Measurements from ENCODE around the gene NLRP9. TPM values are rescaled to one million over a fixed set of nuclear protein-coding genes. Genes with fewer than 3 reads are reported as not detected.

The NLRP9 gene
- total RNA-seq, 1 experiment from 2014 or later = not detected

DNA sequence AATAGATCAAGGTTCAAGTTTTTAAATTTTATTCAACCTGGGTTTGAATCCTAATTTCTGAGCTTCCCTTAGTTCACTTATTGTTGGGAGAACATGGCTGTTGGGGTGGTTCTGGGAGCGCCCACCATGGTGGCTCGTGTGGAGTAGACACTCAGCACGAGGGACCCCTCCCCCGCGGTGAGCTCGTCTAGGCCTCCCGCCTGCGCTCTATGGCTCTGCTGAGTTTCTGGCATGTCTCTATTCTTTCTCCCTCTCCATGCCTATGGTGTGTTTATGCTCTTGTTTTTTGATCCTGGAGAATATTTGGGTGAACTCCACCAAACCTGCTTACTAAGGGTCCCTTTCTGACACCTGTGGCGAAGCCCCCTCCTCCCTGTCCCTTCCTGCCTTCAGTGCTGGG lies 64.7 kb downstream of the NLRP9 start:
- no peaks in the 10 kb centered on the region for H3K9me3 ChIP-seq
- no peaks in the 10 kb centered on the region for H3K27me3 ChIP-seq (replicated peaks; ENCODE audit: control insufficient read depth, insufficient read depth, low read length)
- peaks cover 13% of the 10 kb centered on the region for H3K36me3 ChIP-seq (ENCODE audit: control insufficient read depth, insufficient read depth, low read length)
- Mint-ChIP-seq H3K9me3 (ENCODE audit: unreplicated experiment) (no peaks in the 10 kb centered on the region), H3K4me3 (ENCODE audit: unreplicated experiment) (peak overlapping the region; percentile 94), H3K27me3 (ENCODE audit: insufficient read depth, unreplicated experiment) (no peaks in the 10 kb centered on the region), H3K36me3 (ENCODE audit: insufficient read depth, unreplicated experiment) (peaks cover 93% of the 10 kb centered on the region), H3K4me1 (ENCODE audit: low read depth, unreplicated experiment) (peaks cover 54% of the 10 kb centered on the region), H3K27ac (ENCODE audit: unreplicated experiment) (peak overlapping the region; percentile 92)
- TF ChIP-seq, protein P1, sequence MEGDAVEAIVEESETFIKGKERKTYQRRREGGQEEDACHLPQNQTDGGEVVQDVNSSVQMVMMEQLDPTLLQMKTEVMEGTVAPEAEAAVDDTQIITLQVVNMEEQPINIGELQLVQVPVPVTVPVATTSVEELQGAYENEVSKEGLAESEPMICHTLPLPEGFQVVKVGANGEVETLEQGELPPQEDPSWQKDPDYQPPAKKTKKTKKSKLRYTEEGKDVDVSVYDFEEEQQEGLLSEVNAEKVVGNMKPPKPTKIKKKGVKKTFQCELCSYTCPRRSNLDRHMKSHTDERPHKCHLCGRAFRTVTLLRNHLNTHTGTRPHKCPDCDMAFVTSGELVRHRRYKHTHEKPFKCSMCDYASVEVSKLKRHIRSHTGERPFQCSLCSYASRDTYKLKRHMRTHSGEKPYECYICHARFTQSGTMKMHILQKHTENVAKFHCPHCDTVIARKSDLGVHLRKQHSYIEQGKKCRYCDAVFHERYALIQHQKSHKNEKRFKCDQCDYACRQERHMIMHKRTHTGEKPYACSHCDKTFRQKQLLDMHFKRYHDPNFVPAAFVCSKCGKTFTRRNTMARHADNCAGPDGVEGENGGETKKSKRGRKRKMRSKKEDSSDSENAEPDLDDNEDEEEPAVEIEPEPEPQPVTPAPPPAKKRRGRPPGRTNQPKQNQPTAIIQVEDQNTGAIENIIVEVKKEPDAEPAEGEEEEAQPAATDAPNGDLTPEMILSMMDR (IDR thresholded peaks at IDR 0.05; ENCODE audit: insufficient read depth in 1 of 2, low read depth in 1 of 2, low read length in 1 of 2, severe bottlenecking in 1 of 2, unreplicated experiment in 1 of 2) = no peak
- ChIA-PET CTCF (interaction anchor here (1.1 kb wide), 1 partner anchor 19 kb away, joined by 5 read pairs; no protein-coding TSS in a partner anchor), POLR2A (no interaction called here)
- DNase-seq = no peak
- peaks cover 35% of the 10 kb centered on the region for H3K4me1 ChIP-seq
- no TSS peak for BruUV-seq (replicated peaks)
- H3K4me3 ChIP-seq (ENCODE audit: low read depth, low read length) = no peak overlapping the region
- intact Hi-C loops (cut with micrococcal nuclease; ENCODE audit: unreplicated experiment) = no loop called here

DNA sequence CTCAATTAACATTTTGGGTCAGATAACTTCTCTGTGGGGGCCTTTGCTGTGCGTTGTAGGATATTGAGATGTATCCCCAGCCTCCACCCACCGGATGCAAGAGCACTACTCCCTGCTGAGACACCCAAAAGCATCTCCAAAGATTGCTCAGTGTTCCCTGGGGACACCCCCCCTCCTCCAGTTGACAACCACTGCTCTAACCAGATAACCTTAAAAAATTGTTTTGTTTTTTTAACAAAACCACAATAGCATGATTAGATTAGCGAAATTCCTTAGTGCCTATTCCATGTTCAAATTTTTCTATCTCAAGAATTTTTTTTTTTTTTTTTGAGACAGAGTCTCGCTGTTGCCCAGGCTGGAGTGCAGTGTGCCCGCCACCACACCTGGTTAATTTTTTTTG lies 65.8 kb downstream of the NLRP9 start:
- H3K9me3 ChIP-seq = no peaks in the 10 kb centered on the region
- Mint-ChIP-seq H3K27me3 (ENCODE audit: insufficient read depth, unreplicated experiment) (no peaks in the 10 kb centered on the region), H3K9me3 (ENCODE audit: unreplicated experiment) (no peaks in the 10 kb centered on the region), H3K27ac (ENCODE audit: unreplicated experiment) (no peak overlapping the region), H3K4me3 (ENCODE audit: unreplicated experiment) (no peak overlapping the region), H3K36me3 (ENCODE audit: insufficient read depth, unreplicated experiment) (peaks cover 96% of the 10 kb centered on the region), H3K4me1 (ENCODE audit: low read depth, unreplicated experiment) (peaks cover 57% of the 10 kb centered on the region)
- no peak for DNase-seq
- intact Hi-C loops (cut with micrococcal nuclease; ENCODE audit: unreplicated experiment) = no loop called here
- TF ChIP-seq, protein P1 (IDR thresholded peaks at IDR 0.05; ENCODE audit: insufficient read depth in 1 of 2, low read depth in 1 of 2, low read length in 1 of 2, severe bottlenecking in 1 of 2, unreplicated experiment in 1 of 2) = no peak
- ChIA-PET POLR2A (interaction anchor here (1.6 kb wide), 1 partner anchor 18 kb away, joined by 14 read pairs; the partner anchor contains the start of gene U2AF2), CTCF (interaction anchor here (1.5 to 1.6 kb wide), 2 partner anchors 19 to 32 kb away, joined by 6 to 9 read pairs; no protein-coding TSS in a partner anchor)
- H3K4me1 ChIP-seq = peaks cover 45% of the 10 kb centered on the region
- no peaks in the 10 kb centered on the region for H3K27me3 ChIP-seq (replicated peaks; ENCODE audit: control insufficient read depth, insufficient read depth, low read length)
- peaks cover 15% of the 10 kb centered on the region for H3K36me3 ChIP-seq (ENCODE audit: control insufficient read depth, insufficient read depth, low read length)
- no peak overlapping the region for H3K4me3 ChIP-seq (ENCODE audit: low read depth, low read length)
- BruUV-seq (replicated peaks) = no TSS peak

DNA sequence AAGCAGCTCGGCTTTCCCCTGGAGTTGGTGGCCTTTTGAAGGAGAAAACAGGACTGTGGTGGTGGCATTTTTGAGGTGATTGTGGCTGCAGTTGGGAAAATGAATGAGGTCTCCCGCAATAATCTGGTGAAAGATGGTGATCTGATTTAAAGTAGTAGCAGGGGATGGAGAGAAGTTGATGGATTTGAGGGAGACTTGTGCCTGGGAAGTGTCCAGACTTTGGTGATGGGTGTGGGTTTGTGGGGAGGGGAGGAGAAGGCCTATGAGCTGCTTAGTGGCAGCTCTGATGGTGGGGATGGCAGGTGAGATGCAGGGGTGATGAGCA lies 67.2 kb downstream of the NLRP9 start:
- H3K4me3 Mint-ChIP-seq (ENCODE audit: unreplicated experiment) = peak overlapping the region; percentile 34
- H3K27me3 Mint-ChIP-seq (ENCODE audit: insufficient read depth, unreplicated experiment) = no peaks in the 10 kb centered on the region
- H3K36me3 ChIP-seq (ENCODE audit: control insufficient read depth, insufficient read depth, low read length) = peaks cover 20% of the 10 kb centered on the region
- TF ChIP-seq, protein P1 (IDR thresholded peaks at IDR 0.05; ENCODE audit: insufficient read depth in 1 of 2, low read depth in 1 of 2, low read length in 1 of 2, severe bottlenecking in 1 of 2, unreplicated experiment in 1 of 2) = no peak
- H3K9me3 Mint-ChIP-seq (ENCODE audit: unreplicated experiment) = no peaks in the 10 kb centered on the region
- DNase-seq = no peak
- no peaks in the 10 kb centered on the region for H3K27me3 ChIP-seq (replicated peaks; ENCODE audit: control insufficient read depth, insufficient read depth, low read length)
- CTCF ChIA-PET = interaction anchor here (0.5 to 1.6 kb wide), 14 partner anchors 11 to 662 kb away, joined by 3 to 53 read pairs (median 4); partner anchors contain the start of genes FIZ1 and U2AF2
- H3K4me3 ChIP-seq (ENCODE audit: low read depth, low read length) = no peak overlapping the region
- POLR2A ChIA-PET = interaction anchor here (1.6 kb wide), 1 partner anchor 17 kb away, joined by 14 read pairs; the partner anchor contains the start of gene U2AF2
- H3K4me1 ChIP-seq = peaks cover 48% of the 10 kb centered on the region
- peak overlapping the region; percentile 83 for H3K27ac Mint-ChIP-seq (ENCODE audit: unreplicated experiment)
- peaks cover 99% of the 10 kb centered on the region for H3K36me3 Mint-ChIP-seq (ENCODE audit: insufficient read depth, unreplicated experiment)
- BruUV-seq (replicated peaks) = no TSS peak
- intact Hi-C loops (cut with micrococcal nuclease; ENCODE audit: unreplicated experiment) = no loop called here
- H3K4me1 Mint-ChIP-seq (ENCODE audit: low read depth, unreplicated experiment) = peaks cover 50% of the 10 kb centered on the region
- H3K9me3 ChIP-seq = no peaks in the 10 kb centered on the region
